GM11168 (cell line): ENCODE data around the gene KCNAB1.

Experiments
- in situ Hi-C: fragments of 300-500 bp; cut with MboI; formaldehyde crosslinking; loops from one replicate; pipeline ENCODE4 v1.12.0; 2022; ENCODE audit warnings: low sequenced_read_pairs; ENCODE audit not compliant: unreplicated experiment

The KCNAB1 gene

DNA sequence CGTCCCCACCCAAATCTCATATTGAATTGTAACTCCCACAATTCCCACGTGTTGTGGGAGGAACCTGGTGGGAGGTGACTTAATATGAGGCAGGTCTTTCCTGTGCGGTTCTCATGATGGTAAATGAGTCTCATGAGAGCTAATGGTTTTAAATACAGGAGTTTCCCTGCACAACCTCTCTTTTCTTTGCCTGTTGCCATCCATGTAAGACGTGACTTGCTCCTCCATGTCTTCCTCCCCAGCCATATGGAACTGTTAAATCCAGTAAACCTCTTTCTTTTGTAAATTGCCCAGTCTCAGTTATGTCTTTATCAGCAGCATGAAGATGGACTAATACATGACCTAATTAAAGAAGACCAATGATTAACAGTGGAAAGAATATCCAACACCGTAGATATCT is 377.9 kb downstream of the KCNAB1 start:
- in situ Hi-C loops = no loop called here

DNA sequence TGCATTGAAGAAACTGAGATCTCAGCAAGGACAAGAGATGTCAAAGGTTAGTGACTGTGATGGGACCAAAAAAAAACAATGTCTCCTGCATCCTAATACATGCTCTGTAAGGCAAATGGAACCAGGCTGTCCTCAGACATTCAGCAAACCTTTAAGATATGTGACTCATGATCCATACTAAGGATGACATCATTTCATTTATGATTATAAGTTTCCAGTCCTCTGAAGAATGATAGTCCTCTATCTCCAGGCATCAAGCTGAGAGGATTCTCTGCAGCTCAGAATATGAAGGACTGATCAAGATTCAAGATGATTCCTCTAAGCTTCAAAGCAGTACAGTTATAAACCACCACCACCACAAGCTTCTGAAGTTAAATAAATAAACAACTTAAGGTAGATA is 386.9 kb downstream of the KCNAB1 start:
- in situ Hi-C loops = loop anchor here (10.0 kb wide), 1 partner anchor 352 kb away; no protein-coding TSS in a partner anchor

DNA sequence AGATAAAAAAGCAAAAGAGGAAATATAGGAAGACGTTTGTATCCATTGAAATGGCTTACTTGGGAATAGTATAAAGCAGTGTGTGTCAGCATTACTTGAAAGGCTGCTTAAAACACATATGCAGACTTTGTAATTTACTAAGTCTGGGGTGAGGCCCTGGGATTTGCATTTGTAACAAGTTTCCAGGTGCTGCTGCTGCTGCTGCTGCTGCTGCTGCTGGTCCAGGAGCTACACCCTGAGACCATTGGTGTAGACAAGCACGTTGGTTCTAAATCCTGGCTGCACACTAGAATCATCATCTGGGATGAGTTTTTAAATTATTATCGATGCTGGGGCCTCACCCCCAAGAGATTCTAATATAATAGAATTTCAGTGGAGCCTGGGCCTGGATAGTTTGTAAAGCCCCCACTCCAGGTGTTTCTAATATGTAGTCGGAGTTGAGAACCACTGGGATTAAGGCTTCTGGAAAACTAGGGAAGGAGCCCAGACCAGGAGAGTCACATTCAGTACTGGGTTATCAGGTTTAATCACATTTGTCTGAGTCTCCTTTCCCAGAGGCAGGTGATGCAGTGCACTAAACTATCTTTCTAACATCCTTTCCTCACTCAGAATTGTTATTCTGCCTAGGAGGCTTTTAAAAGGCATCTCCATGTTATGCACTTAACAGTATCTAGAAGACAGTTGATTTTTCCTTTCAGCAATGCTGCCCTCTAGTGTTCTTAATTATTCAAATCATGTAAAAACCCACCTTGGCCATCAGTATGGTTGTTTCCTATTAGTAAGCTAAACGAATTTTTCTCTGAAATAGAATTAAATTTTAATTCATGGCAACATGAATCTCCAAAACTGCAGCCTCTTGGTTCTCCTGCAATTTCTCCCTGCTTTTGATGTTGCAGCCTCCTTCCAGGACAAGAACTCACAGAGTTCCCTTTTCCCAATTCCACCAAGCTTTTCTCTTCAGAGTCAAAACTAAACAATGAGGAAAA is 389.1 kb downstream of the KCNAB1 start:
- in situ Hi-C loops = loop anchor here (10.0 kb wide), 1 partner anchor 355 kb away; no protein-coding TSS in a partner anchor

DNA sequence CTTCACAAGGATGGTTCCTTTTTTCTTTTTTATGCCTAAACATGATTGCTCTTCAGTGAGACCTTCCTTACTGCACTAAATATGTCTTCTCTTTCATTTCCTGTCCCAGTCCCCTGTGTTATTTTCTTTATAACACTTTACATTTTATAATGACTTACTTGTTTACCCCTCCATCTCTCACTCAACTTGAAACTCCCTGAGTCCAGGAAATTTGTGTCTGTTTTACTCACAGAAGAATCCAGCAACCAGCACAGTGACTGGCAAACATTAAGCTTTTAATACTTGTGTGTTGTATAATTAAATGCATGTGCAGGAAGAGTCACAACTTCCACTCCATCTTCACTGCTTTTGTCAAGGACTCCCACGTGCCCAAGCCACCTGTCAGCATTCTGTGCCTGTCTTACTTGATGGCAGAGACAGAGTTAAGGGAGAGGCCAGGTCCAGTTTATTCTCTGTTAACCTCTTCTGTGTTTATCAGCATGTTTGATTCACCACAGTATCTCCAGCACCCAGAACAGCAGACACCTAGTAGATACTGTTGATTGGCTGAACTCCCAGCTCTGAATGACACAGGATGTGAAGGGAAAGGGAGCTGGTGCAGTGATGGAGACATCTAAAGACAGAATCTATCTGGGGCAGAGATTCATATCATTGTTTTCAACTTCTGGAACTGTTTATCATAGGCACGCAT is 391.8 kb downstream of the KCNAB1 start:
- in situ Hi-C loops = no loop called here

DNA sequence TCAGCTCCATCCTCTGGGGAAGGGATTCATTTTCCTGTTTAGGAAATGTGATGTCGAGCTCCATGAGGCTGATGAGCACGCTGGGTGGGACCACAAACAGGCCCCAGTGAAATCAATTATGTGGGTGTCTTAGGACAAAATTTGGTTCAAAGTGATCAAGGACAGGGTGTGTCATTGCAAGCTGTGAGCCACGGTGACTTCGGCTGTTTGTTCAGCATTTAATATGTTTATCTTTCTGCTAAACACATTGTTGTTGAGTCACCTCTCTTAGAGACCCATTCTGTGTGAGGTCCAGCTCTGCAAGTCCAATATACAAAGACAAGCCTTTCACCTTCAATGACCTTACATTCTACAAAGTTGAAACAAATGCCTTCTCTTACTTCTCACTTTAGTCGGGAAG is 393.2 kb downstream of the KCNAB1 start:
- in situ Hi-C loops = no loop called here

DNA sequence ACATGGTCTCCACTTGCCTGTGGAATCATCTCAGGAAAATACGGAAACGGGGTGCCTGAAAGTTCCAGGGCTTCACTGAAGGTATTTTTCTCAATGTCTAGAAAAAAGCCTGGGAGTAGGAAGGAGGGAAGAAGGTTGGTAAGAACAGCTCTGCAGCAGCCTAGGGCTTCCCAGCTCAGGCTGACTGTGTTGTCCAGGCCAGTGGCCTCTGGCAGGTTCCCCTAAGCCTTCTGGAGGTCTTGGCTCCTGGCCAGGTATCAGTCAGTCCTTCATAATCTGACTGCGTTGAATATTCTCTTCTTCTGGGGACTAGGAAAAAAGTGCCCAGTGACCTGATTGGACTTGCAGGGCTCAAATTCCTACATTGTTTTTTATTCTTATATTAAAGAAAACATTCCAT is 395.9 kb downstream of the KCNAB1 start:
- in situ Hi-C loops = no loop called here

DNA sequence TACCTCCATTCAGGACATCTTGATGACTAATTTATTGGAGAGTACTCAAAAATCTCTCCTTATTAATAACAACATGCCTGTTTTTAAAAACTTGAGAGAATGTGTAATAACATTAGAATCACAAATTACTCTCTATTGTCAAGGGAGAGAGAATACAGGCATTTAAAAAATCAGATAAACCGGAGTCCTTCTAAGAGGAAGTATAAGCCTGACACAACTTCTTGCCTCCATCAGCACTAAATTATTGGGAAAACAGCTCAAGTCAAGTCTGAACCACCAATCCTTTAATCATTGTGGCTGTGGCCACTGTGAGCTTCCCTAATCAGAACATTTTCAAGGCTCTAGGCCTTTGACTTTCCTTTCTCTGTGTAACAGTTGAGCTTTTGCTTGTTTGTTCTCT is 396.6 kb downstream of the KCNAB1 start:
- in situ Hi-C loops = no loop called here

DNA sequence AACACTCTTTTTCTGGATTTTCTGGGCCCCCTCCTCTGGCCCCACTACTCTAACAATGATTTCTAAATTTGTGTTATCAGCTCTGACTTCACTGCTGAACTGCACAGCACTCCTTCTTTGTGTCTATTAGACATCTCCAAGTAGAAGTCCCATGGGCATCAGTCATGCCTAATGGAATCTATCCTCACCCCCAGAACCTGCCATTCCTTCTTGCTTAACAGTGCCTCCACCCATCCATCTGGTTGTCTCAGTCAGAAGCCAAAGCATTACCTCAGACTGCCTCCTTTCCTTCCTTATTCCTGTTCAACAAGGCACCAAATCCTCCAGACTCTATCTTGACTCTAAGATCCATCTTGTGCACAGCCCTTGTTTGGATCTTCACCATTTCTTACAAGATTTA is 398.3 kb downstream of the KCNAB1 start:
- in situ Hi-C loops = no loop called here

DNA sequence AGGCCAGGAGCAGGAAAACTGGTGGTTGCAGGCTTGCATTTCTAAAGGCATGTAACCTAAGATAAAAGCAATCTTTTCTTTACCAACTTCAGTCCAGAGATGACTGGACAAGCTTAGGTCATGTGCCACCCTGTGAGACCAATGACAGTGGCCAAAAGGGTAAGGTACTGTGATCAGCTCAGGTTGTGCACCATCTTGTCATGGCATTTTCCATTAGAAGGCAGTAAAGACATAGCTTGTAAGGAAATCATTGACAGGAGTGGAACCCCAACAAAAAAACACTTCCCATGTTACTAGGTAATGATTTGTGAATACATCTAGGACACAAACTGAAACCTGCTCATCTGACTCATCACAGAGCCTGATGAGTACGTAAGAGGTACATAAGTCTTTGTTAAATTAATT is 399.4 kb downstream of the KCNAB1 start:
- in situ Hi-C loops = no loop called here

DNA sequence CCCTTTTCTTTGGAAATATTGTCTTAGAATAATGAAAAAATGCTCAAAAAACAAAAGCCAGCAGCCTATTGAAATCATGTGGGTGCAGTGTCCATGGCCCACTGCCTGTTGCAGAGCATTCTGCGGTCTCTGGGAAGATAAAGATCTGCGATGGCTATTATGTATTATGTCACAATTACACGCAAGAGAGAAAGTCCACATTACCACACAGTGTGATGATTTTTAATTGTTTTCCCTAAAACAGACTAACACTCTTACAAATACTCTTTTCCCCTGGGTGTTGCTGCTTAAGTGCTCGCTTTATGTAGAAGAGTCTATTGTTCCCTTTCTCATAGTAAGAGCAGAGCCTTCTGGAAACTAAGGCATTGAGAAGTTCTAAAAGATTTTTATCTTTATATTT is 402.3 kb downstream of the KCNAB1 start:
- in situ Hi-C loops = no loop called here

DNA sequence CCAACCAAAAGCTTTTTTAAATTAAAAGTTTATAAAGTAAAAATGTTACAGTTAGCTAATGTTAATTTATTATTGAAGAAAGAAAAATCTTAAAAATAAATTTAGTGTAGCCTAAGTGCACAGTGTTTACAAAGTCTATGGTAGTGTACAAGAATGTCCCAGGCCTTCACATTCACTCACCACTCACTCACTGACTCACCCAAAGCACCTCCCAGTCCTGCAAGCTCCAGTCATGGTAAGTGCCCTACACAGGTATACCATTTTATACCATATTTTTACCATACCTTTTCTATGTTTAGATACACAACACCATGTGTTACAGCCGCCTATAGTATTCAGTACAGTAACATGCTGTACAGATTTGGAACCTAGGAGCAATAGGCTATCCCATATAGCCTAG is 405.4 kb downstream of the KCNAB1 start:
- in situ Hi-C loops = no loop called here

DNA sequence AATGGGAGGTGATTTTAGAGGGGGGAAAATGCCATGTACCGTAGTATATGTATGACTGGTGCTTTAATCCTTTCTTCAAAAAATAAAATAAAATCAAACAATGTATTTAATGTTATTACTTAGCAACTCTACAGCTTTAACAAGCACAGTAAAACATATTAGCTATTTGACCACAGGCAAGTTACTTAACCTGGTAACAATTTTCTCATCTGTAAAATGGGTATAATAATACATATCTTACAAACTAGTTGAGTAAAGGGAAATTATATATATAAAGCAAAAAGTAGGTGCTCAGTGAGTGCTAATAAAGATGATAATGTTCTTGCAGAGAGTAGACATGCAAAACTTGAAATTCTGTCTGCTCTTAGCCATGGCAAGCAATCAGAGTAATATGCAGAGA is 406.7 kb downstream of the KCNAB1 start:
- in situ Hi-C loops = no loop called here

DNA sequence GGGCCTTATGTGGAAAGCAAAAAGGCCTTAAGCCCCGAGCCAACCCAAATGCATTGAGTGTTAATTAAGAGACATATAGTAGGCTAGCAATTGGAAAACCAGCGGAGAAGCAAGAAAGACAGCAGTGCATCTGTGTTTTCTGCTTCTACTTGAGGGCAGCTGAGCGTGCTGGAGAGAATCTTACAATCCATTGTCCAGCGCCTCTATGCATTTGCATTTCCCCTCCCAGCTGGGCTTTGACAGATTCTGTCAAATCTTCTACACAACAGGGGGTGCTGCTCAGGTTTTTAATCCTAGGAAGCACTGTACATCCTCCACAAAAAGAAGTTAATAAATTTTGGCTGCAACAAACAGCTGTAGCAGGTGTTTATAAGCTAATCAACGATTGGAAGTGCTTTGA is 410.6 kb downstream of the KCNAB1 start:
- in situ Hi-C loops = no loop called here

DNA sequence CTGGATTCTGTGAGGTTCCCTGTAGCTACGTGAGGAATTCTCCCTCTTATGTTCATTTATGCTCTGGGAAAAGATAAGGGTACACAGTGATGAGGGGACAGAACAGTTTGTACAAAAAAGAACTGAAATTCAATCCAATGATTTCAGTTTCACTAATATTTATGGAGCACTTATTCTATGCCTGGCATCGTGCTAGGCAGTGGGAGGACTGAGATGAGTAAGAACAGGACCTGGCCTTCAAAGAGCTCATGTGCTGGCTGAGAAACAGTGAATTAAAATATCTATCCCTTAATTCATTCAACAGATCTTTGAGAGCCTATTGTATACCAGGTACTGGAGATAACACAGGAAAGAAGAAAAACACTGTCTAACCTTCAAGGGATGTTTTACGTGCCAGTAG is 412.4 kb downstream of the KCNAB1 start:
- in situ Hi-C loops = no loop called here

DNA sequence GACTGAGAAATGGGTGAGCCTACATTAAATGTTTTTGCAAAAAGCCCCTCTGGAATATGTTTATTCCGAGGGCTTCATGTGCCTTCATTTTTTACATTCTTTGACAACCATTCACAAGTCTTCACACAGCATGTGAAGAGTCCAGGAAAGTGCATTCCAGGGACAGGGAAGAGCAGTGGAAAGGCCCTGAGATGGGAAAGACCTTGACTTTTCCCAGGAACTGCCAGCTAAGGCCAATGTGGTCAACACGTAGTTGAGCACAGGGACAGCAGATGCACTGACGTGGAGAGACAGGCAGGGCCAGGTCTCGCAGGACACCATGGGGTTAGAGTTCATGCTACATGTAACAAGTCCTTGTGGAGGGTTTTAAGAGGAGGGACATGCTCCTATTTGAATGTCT is 412.8 kb downstream of the KCNAB1 start:
- in situ Hi-C loops = no loop called here

DNA sequence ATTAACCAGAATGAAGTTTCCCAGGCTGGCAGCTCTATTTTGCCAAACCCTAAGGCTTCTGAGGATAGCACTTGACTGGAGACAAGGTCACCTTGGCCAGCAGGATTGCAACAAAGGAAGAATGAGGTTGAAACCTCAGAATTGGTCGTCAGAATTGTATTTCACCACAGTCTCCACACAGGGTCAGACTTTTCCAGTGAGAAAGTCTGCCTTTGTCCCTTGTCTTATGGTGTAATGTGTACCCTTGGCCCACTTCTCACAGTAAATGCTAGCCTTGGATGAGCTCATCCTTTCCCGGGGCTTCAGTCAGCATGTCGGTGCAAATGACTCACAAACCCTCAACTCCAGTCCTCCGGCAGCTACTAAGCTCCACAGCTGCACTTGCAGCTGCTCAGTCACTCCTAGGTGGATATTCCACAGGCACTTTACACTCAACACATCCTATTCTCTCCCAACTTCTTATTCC is 414.8 kb downstream of the KCNAB1 start:
- in situ Hi-C loops = no loop called here

DNA sequence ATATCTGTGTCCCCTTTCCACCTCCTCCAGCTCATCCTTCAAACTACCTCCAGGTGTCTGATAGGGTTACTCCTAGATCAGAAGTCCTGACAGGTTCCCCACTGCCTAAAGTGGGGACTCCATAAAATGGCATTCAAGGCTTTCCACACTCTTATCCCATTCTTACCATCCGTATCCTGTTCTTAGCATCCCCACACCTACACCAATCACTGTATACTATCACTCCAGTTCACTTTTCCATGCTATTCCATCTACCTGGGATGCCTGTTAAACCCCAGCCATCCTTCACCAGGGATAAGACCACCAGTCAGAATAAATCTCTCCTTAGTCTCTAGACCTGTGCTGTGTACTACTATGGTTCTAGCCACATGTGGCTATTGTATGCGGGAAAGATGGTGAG is 415.4 kb downstream of the KCNAB1 start:
- in situ Hi-C loops = no loop called here

DNA sequence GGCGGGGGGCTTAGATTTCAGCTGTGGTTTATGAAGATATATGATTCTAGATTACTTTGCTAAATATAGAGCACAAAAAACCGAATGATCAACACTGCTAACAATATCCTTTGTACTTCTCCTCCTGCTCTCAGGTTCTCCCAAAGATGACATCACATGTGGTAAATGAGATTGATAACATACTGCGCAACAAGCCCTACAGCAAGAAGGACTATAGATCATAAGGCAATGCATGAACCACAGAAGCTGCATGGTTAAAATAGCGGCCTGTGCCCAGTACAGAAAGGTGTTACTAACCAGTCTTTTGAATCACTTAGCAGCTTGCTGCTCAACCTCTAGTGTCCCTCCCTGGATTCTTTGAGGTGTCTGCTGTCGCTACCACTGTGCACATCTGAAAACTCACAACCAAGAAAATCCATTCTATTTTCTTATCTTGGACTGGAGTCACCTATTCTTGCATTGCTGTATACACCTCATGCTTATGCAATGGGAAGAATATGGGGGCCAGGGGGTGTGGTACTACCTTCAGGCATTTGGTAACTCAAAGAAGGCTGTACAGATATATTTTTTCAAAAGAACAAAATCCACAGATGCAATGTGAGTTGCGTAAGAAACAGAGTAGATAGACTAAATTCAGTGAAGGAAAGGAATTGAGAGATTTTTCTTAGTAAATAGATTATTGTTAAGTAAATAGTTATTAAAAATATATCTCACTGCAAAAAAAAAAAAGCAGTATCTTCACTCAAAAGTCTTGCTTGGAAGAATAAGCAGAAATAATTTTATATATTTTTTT is 416.3 kb downstream of the KCNAB1 start:
- in situ Hi-C loops = no loop called here

DNA sequence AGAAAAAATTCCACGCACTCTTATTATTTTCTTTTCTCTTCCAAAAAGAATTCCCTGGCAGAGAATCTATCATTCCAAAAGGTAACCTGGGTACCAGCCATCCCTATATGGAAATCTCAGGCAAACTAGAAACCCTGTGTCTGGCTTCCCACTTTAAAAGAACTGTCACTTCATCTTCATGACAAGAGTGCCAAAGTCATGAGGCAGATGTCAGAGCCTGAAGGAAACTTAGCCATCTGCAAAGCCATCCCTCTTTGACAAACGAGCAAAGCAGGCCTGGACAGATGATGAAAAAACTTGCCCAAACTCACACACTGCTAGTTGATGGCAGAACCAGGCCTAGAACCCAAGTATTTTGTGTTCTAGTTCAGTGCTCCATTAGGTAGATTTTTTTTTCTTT is 418.7 kb downstream of the KCNAB1 start:
- in situ Hi-C loops = no loop called here

DNA sequence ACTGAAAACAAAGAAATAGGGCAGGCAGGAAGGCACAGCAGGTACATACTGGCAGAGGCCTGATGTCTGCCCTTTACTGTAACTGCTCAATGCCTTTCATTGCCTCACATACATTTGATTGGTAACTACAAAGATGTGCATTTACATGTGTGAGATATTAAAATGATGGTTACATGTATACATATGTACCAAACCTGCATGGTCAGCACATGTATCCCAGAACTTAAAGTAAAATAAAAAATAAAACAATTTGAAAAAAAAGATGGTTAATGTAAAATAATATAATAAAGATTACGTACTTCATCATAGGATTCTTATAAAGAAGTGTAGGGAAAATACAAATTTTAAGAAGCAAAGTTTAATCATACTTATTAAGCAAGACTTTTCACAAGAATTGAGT is 419.4 kb downstream of the KCNAB1 start:
- in situ Hi-C loops = loop anchor here (10.0 kb wide), 1 partner anchor 545 kb away; no protein-coding TSS in a partner anchor
